ENCODE measurements around the gene ATP12A. TPM values are rescaled to one million over a fixed set of nuclear protein-coding genes. Genes with fewer than 3 reads are reported as not detected.

Gene ATP12A
- under 1 TPM; 0.39 to 0.59 TPM for total RNA-seq
- polyA plus RNA-seq (ENCODE audit: insufficient read length in 2 of 2) = under 1 TPM; 0.60 to 0.83 TPM
- long read RNA-seq, donor 1 = 0 reads
- long read RNA-seq, donor 2 = 0 reads
- long read RNA-seq, donor 3 = 0 reads
- long read RNA-seq, donor 4 = 0 reads

GRCh38 chr13:24680258-24680920 lies at the start of gene ATP12A:
Gene ATP12A (plus strand): TSS chr13:24680408. CDS start chr13:24680744, 336 bp downstream.
- Histone ChIP-seq H3K27ac (ENCODE audit: low read depth, low read length) (no peak within 1 kb of the TSS), H3K9me3 (ENCODE audit: control insufficient read depth, insufficient read depth, low read length) (no peaks in the 10 kb centered on the region), H3K27me3 (ENCODE audit: control insufficient read depth, insufficient read depth, low read length) (peaks cover 38% of the 10 kb centered on the region), H3K36me3 (ENCODE audit: control insufficient read depth, insufficient read depth, low read length) (no peaks in the 10 kb centered on the region), H3K4me3 (ENCODE audit: low read depth, low read length) (no peak within 1 kb of the TSS), H3K4me1 (ENCODE audit: control insufficient read depth, insufficient read depth, low read length) (peaks cover 26% of the 10 kb centered on the region)
- under 1% methylated on average over 75 of the region's 75 CpGs for WGBS (ENCODE audit: insufficient coverage)
- DNase-seq (ENCODE audit: low read depth in 4 of 6, low spot score in 6 of 6) = peak in 2 of 6 donors; percentile 36 to 70

- Histone ChIP-seq H3K4me3 (ENCODE audit: low read depth, low read length) (no peak overlapping the region), H3K4me1 (ENCODE audit: control insufficient read depth, insufficient read depth, low read length) (no peaks in the 10 kb centered on the region), H3K27me3 (ENCODE audit: control insufficient read depth, insufficient read depth, low read length) (no peaks in the 10 kb centered on the region), H3K9me3 (ENCODE audit: control insufficient read depth, insufficient read depth, low read length) (no peaks in the 10 kb centered on the region), H3K36me3 (ENCODE audit: control insufficient read depth, insufficient read depth, low read length) (no peaks in the 10 kb centered on the region), H3K27ac (ENCODE audit: low read depth, low read length) (no peak overlapping the region)
- DNase-seq (ENCODE audit: low read depth in 4 of 6, low spot score in 6 of 6) = no peak
- 79% methylated on average over 4 of the region's 13 CpGs for WGBS (ENCODE audit: insufficient coverage)
Measured at GRCh38 chr13:24630851-24631620, 49.2 kb upstream of the ATP12A start.

GRCh38 chr13:24631922-24632321 lies 48.3 kb upstream of the ATP12A start:
- H3K27ac ChIP-seq (ENCODE audit: low read depth, low read length) = no peak overlapping the region
- H3K9me3 ChIP-seq (ENCODE audit: control insufficient read depth, insufficient read depth, low read length) = no peaks in the 10 kb centered on the region
- DNase-seq (ENCODE audit: low read depth in 4 of 6, low spot score in 6 of 6) = no peak
- H3K4me1 ChIP-seq (ENCODE audit: control insufficient read depth, insufficient read depth, low read length) = no peaks in the 10 kb centered on the region
- 98% methylated on average over 3 of the region's 5 CpGs for WGBS (ENCODE audit: insufficient coverage)
- H3K36me3 ChIP-seq (ENCODE audit: control insufficient read depth, insufficient read depth, low read length) = no peaks in the 10 kb centered on the region
- no peak overlapping the region for H3K4me3 ChIP-seq (ENCODE audit: low read depth, low read length)
- no peaks in the 10 kb centered on the region for H3K27me3 ChIP-seq (ENCODE audit: control insufficient read depth, insufficient read depth, low read length)

GRCh38 chr13:24632382-24633121 lies 47.7 kb upstream of the ATP12A start:
- Histone ChIP-seq H3K4me3 (ENCODE audit: low read depth, low read length) (no peak overlapping the region), H3K4me1 (ENCODE audit: control insufficient read depth, insufficient read depth, low read length) (no peaks in the 10 kb centered on the region), H3K27me3 (ENCODE audit: control insufficient read depth, insufficient read depth, low read length) (no peaks in the 10 kb centered on the region), H3K9me3 (ENCODE audit: control insufficient read depth, insufficient read depth, low read length) (no peaks in the 10 kb centered on the region), H3K36me3 (ENCODE audit: control insufficient read depth, insufficient read depth, low read length) (no peaks in the 10 kb centered on the region), H3K27ac (ENCODE audit: low read depth, low read length) (no peak overlapping the region)
- no peak for DNase-seq (ENCODE audit: low read depth in 4 of 6, low spot score in 6 of 6)
- 81% methylated on average over 3 of the region's 6 CpGs for WGBS (ENCODE audit: insufficient coverage)

- H3K27me3 ChIP-seq (ENCODE audit: control insufficient read depth, insufficient read depth, low read length) = peaks cover 2% of the 10 kb centered on the region
- peaks cover 7% of the 10 kb centered on the region for H3K4me1 ChIP-seq (ENCODE audit: control insufficient read depth, insufficient read depth, low read length)
- DNase-seq (ENCODE audit: low read depth in 4 of 6, low spot score in 6 of 6) = no peak
- H3K36me3 ChIP-seq (ENCODE audit: control insufficient read depth, insufficient read depth, low read length) = no peaks in the 10 kb centered on the region
- no peaks in the 10 kb centered on the region for H3K9me3 ChIP-seq (ENCODE audit: control insufficient read depth, insufficient read depth, low read length)
- WGBS (ENCODE audit: insufficient coverage) = 92% methylated on average over 7 of the region's 8 CpGs
- H3K4me3 ChIP-seq (ENCODE audit: low read depth, low read length) = no peak overlapping the region
- no peak overlapping the region for H3K27ac ChIP-seq (ENCODE audit: low read depth, low read length)
Measured at GRCh38 chr13:24636776-24637175, 43.4 kb upstream of the ATP12A start.

GRCh38 chr13:24638096-24638495 lies 42.1 kb upstream of the ATP12A start:
- H3K27ac ChIP-seq (ENCODE audit: low read depth, low read length) = no peak overlapping the region
- H3K4me1 ChIP-seq (ENCODE audit: control insufficient read depth, insufficient read depth, low read length) = peaks cover 7% of the 10 kb centered on the region
- H3K27me3 ChIP-seq (ENCODE audit: control insufficient read depth, insufficient read depth, low read length) = peaks cover 2% of the 10 kb centered on the region
- no peak overlapping the region for H3K4me3 ChIP-seq (ENCODE audit: low read depth, low read length)
- DNase-seq (ENCODE audit: low read depth in 4 of 6, low spot score in 6 of 6) = no peak
- H3K9me3 ChIP-seq (ENCODE audit: control insufficient read depth, insufficient read depth, low read length) = no peaks in the 10 kb centered on the region
- H3K36me3 ChIP-seq (ENCODE audit: control insufficient read depth, insufficient read depth, low read length) = no peaks in the 10 kb centered on the region
- WGBS (ENCODE audit: insufficient coverage) = 51% methylated on average over 13 of the region's 23 CpGs

- Histone ChIP-seq H3K4me3 (ENCODE audit: low read depth, low read length) (no peak overlapping the region), H3K9me3 (ENCODE audit: control insufficient read depth, insufficient read depth, low read length) (no peaks in the 10 kb centered on the region), H3K36me3 (ENCODE audit: control insufficient read depth, insufficient read depth, low read length) (no peaks in the 10 kb centered on the region), H3K27me3 (ENCODE audit: control insufficient read depth, insufficient read depth, low read length) (peaks cover 2% of the 10 kb centered on the region), H3K4me1 (ENCODE audit: control insufficient read depth, insufficient read depth, low read length) (peaks cover 7% of the 10 kb centered on the region), H3K27ac (ENCODE audit: low read depth, low read length) (no peak overlapping the region)
- no peak for DNase-seq (ENCODE audit: low read depth in 4 of 6, low spot score in 6 of 6)
- WGBS (ENCODE audit: insufficient coverage) = 100% methylated on average over 1 of the region's 4 CpGs
Measured at GRCh38 chr13:24640752-24641151, 39.5 kb upstream of the ATP12A start.

GRCh38 chr13:24642219-24642618 lies 38.0 kb upstream of the ATP12A start:
- WGBS (ENCODE audit: insufficient coverage) = 100% methylated on average over 2 of the region's 6 CpGs
- H3K4me3 ChIP-seq (ENCODE audit: low read depth, low read length) = no peak overlapping the region

GRCh38 chr13:24644036-24644435 lies 36.2 kb upstream of the ATP12A start:
- WGBS (ENCODE audit: insufficient coverage) = no CpG with 5 or more reads among the region's 1 CpG
- no peaks in the 10 kb centered on the region for H3K36me3 ChIP-seq (ENCODE audit: control insufficient read depth, insufficient read depth, low read length)
- H3K27me3 ChIP-seq (ENCODE audit: control insufficient read depth, insufficient read depth, low read length) = no peaks in the 10 kb centered on the region
- no peak overlapping the region for H3K27ac ChIP-seq (ENCODE audit: low read depth, low read length)
- DNase-seq (ENCODE audit: low read depth in 4 of 6, low spot score in 6 of 6) = peak in 4 of 6 donors; percentile 8 to 66 (median 43)
- H3K9me3 ChIP-seq (ENCODE audit: control insufficient read depth, insufficient read depth, low read length) = no peaks in the 10 kb centered on the region
- H3K4me1 ChIP-seq (ENCODE audit: control insufficient read depth, insufficient read depth, low read length) = no peaks in the 10 kb centered on the region
- H3K4me3 ChIP-seq (ENCODE audit: low read depth, low read length) = no peak overlapping the region

More at GRCh38 chr13:24642219-24642618, 38.0 kb upstream of the ATP12A start:
- Histone ChIP-seq H3K27me3 (ENCODE audit: control insufficient read depth, insufficient read depth, low read length) (peaks cover 2% of the 10 kb centered on the region), H3K4me1 (ENCODE audit: control insufficient read depth, insufficient read depth, low read length) (peaks cover 7% of the 10 kb centered on the region), H3K36me3 (ENCODE audit: control insufficient read depth, insufficient read depth, low read length) (no peaks in the 10 kb centered on the region), H3K27ac (ENCODE audit: low read depth, low read length) (no peak overlapping the region), H3K9me3 (ENCODE audit: control insufficient read depth, insufficient read depth, low read length) (no peaks in the 10 kb centered on the region)
- DNase-seq (ENCODE audit: low read depth in 4 of 6, low spot score in 6 of 6) = no peak
